H9 (cell line): ENCODE data around the gene ATPAF1. TPM values are rescaled to one million over a fixed set of nuclear protein-coding genes. Genes with fewer than 3 reads are reported as not detected.

Source experiments
- DNase-seq: peaks from one replicate; pipeline ENCODE4 v3.0.0-alpha.2; 2017
- H2AFZ ChIP-seq: one replicate; pipeline ENCODE4 v1.6.1; 2013; ENCODE audit warnings: mild to moderate bottlenecking, low read length, control low read depth, moderate library complexity
- H2AK5ac ChIP-seq: 2 replicates; pipeline ENCODE4 v1.6.1; 2013; ENCODE audit warnings: low read length, control low read depth, mixed read lengths; ENCODE audit not compliant: insufficient read length
- H2BK120ac ChIP-seq: one replicate; pipeline ENCODE4 v1.6.1; 2013; ENCODE audit warnings: low read depth, mild to moderate bottlenecking, low read length, control low read depth, inconsistent platforms; ENCODE audit not compliant: poor library complexity, severe bottlenecking
- H2BK12ac ChIP-seq: 2 replicates; pipeline ENCODE4 v1.6.1; 2013; ENCODE audit warnings: low read length, control low read depth, mixed read lengths, low read depth; ENCODE audit not compliant: insufficient read length
- H2BK15ac ChIP-seq: 2 replicates; pipeline ENCODE4 v1.6.1; 2013; ENCODE audit warnings: low read depth, low read length, control low read depth
- H2BK20ac ChIP-seq: one replicate; pipeline ENCODE4 v1.6.1; 2013; ENCODE audit warnings: low read depth, mild to moderate bottlenecking, low read length, control low read depth, inconsistent platforms; ENCODE audit not compliant: poor library complexity, severe bottlenecking
- H2BK5ac ChIP-seq: 2 replicates; pipeline ENCODE4 v1.6.1; 2013; ENCODE audit warnings: low read length, control low read depth, mixed read lengths; ENCODE audit not compliant: insufficient read length
- H3K14ac ChIP-seq: 2 replicates; pipeline ENCODE4 v1.6.1; 2013; ENCODE audit warnings: low read length, control low read depth; ENCODE audit not compliant: insufficient read depth
- H3K18ac ChIP-seq: 2 replicates; pipeline ENCODE4 v1.6.1; 2013; ENCODE audit warnings: low read depth, mild to moderate bottlenecking, mixed read lengths, low read length, control low read depth; ENCODE audit not compliant: insufficient read length
- H3K23ac ChIP-seq: 2 replicates; pipeline ENCODE4 v1.6.1; 2013; ENCODE audit warnings: low read length, control low read depth, mixed read lengths, low read depth; ENCODE audit not compliant: insufficient read length
- H3K23me2 ChIP-seq: 2 replicates; pipeline ENCODE4 v1.6.1; 2013; ENCODE audit warnings: low read depth, mild to moderate bottlenecking, mixed read lengths, low read length, control low read depth; ENCODE audit not compliant: insufficient read length, poor library complexity, severe bottlenecking
- H3K27ac ChIP-seq: 2 replicates; pipeline ENCODE4 v1.5.1; 2013; ENCODE audit warnings: low read length, control low read depth, mixed read lengths, low read depth; ENCODE audit not compliant: insufficient read length
- H3K27me3 ChIP-seq: 2 replicates; pipeline ENCODE4 v1.6.1; 2013; ENCODE audit warnings: low read length, control low read depth, inconsistent platforms; ENCODE audit not compliant: insufficient read depth
- H3K4ac ChIP-seq: 2 replicates; pipeline ENCODE4 v1.6.1; 2013; ENCODE audit warnings: low read depth, mild to moderate bottlenecking, control low read depth, inconsistent platforms, low read length, moderate library complexity
- H3K4me1 ChIP-seq: 2 replicates; pipeline ENCODE4 v1.6.1; 2013; ENCODE audit warnings: low read length, control low read depth, inconsistent platforms; ENCODE audit not compliant: insufficient read depth
- H3K4me2 ChIP-seq: 2 replicates; pipeline ENCODE4 v1.6.1; 2013; ENCODE audit warnings: low read length, control low read depth, mixed read lengths; ENCODE audit not compliant: insufficient read length, insufficient read depth
- H3K56ac ChIP-seq: 2 replicates; pipeline ENCODE4 v1.6.1; 2013; ENCODE audit warnings: low read depth, mild to moderate bottlenecking, mixed read lengths, low read length, control low read depth; ENCODE audit not compliant: insufficient read length
- H3K79me1 ChIP-seq: 2 replicates; pipeline ENCODE4 v1.6.1; 2013; ENCODE audit warnings: low read depth, mild to moderate bottlenecking, moderate library complexity, low read length, control low read depth, inconsistent platforms; ENCODE audit not compliant: insufficient read depth, poor library complexity, severe bottlenecking
- H3K79me2 ChIP-seq: 2 replicates; pipeline ENCODE4 v1.6.1; 2013; ENCODE audit warnings: low read length, control low read depth, inconsistent platforms; ENCODE audit not compliant: insufficient read depth
- H3K9ac ChIP-seq: 2 replicates; pipeline ENCODE4 v1.6.1; 2013; ENCODE audit warnings: low read length, control low read depth, mixed read lengths; ENCODE audit not compliant: insufficient read length; ENCODE audit errors: extremely low read depth
- H3K9me3 ChIP-seq: one replicate; pipeline ENCODE4 v1.6.1; 2013; ENCODE audit warnings: low read depth, low read length, inconsistent platforms; ENCODE audit not compliant: control insufficient read depth
- H3T11ph ChIP-seq: one replicate; pipeline ENCODE4 v1.6.1; 2013; ENCODE audit warnings: mild to moderate bottlenecking, low read length, control low read depth, inconsistent platforms
- H4K20me1 ChIP-seq: one replicate; pipeline ENCODE4 v1.6.1; 2013; ENCODE audit not compliant: control insufficient read depth, insufficient read length, insufficient read depth
- H4K5ac ChIP-seq: 2 replicates; pipeline ENCODE4 v1.6.1; 2013; ENCODE audit warnings: low read depth, mild to moderate bottlenecking, mixed read lengths, low read length, control low read depth; ENCODE audit not compliant: insufficient read length
- H4K8ac ChIP-seq: replicated peaks from 2 replicates; pipeline ENCODE4 v1.6.1; 2013; ENCODE audit warnings: low read length, control low read depth, mixed read lengths, low read depth; ENCODE audit not compliant: insufficient read length
- H4K91ac ChIP-seq: 2 replicates; pipeline ENCODE4 v1.6.1; 2013; ENCODE audit warnings: low read depth, mild to moderate bottlenecking, moderate library complexity, mixed read lengths, low read length, control low read depth; ENCODE audit not compliant: insufficient read length
- H3K27ac Mint-ChIP-seq, 3 experiments: 2 replicates in 2 of 3; 3 replicates in 1 of 3; pipeline ENCODE4 v1.8.0; 2020 to 2021; ENCODE audit warnings: mixed read lengths in 3 of 3, mild to moderate bottlenecking in 1 of 3, moderate library complexity in 1 of 3
- H3K27me3 Mint-ChIP-seq: 2 replicates; pipeline ENCODE4 v1.8.0; 2021; ENCODE audit warnings: low read depth, mild to moderate bottlenecking, moderate library complexity, mixed read lengths
- H3K36me3 Mint-ChIP-seq, 3 experiments: 2 replicates in 2 of 3; 3 replicates in 1 of 3; pipeline ENCODE4 v1.8.0; 2020 to 2021; ENCODE audit warnings: low read depth in 3 of 3, mixed read lengths in 3 of 3; ENCODE audit not compliant: insufficient read depth in 1 of 3
- H3K4me1 Mint-ChIP-seq, 2 experiments: 2 replicates each; pipeline ENCODE4 v1.8.0; 2020; ENCODE audit warnings: mixed read lengths in 2 of 2
- H3K4me3 Mint-ChIP-seq, 2 experiments: 2 replicates in 1 of 2; 3 replicates in 1 of 2; pipeline ENCODE4 v1.8.0; 2020 to 2021; ENCODE audit warnings: mild to moderate bottlenecking in 2 of 2, mixed read lengths in 2 of 2, moderate library complexity in 1 of 2
- H3K9me3 Mint-ChIP-seq, 2 experiments: 2 replicates in 1 of 2; 3 replicates in 1 of 2; pipeline ENCODE4 v1.8.0; 2020; ENCODE audit warnings: mild to moderate bottlenecking in 2 of 2, mixed read lengths in 2 of 2, moderate library complexity in 1 of 2
- total RNA-seq: library from RNA; stranded (reverse); gene quantifications from 2 replicates; pipeline ENCODE4 v1.2.1, GENCODE V29; 2021
- TF ChIP-seq, protein P1 (sequence below): fragments of 200-600 bp; sonication (generic); conservative IDR thresholded peaks from 3 replicates; pipeline ENCODE4 v1.8.0; 2021; ENCODE audit warnings: antibody characterized with exemption, mild to moderate bottlenecking

ATPAF1 gene
- total RNA-seq, 1 experiment from 2014 or later, result 57.3 TPM

DNA sequence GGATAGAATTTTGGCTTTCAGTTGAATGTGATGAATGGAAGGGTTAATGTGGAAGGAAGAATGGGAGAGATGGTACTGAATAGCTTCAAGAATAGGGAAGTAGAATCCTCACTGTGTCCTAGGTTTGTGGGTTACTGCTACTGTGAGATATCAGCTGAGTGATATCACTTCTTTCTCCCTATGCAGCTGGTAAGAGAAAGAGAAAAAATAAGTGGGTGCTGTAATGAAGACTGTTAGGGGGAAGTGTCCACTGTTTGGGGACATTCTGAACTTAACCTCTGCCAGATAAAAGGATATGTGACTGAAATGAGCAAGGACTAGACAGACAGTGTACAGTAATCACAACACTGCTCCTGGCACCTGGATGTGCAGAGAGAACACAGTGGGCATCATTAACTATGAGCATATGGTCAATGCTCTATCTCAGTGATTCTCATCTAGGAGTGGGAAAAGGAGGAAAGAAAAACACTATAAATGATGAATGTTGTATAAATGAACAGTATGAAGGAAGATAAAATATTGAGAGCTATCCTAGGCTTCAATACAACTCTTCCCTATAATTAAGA is 26.0 kb downstream of the ATPAF1 start:
- TF ChIP-seq, protein P1, sequence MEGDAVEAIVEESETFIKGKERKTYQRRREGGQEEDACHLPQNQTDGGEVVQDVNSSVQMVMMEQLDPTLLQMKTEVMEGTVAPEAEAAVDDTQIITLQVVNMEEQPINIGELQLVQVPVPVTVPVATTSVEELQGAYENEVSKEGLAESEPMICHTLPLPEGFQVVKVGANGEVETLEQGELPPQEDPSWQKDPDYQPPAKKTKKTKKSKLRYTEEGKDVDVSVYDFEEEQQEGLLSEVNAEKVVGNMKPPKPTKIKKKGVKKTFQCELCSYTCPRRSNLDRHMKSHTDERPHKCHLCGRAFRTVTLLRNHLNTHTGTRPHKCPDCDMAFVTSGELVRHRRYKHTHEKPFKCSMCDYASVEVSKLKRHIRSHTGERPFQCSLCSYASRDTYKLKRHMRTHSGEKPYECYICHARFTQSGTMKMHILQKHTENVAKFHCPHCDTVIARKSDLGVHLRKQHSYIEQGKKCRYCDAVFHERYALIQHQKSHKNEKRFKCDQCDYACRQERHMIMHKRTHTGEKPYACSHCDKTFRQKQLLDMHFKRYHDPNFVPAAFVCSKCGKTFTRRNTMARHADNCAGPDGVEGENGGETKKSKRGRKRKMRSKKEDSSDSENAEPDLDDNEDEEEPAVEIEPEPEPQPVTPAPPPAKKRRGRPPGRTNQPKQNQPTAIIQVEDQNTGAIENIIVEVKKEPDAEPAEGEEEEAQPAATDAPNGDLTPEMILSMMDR, result no peak
- no peak overlapping the region for H2BK20ac ChIP-seq
- H2BK15ac ChIP-seq, result no peak overlapping the region
- no peaks in the 10 kb centered on the region for H3K79me2 ChIP-seq
- no peak overlapping the region for H2AFZ ChIP-seq
- no peak overlapping the region for H2BK120ac ChIP-seq
- no peak overlapping the region for H3T11ph ChIP-seq
- no peak overlapping the region for H3K4ac ChIP-seq
- no peak overlapping the region for H3K4me2 ChIP-seq
- Mint-ChIP-seq H3K4me3 (no peak overlapping the region), H3K27me3 (no peaks in the 10 kb centered on the region), H3K36me3 (peaks cover under 1 to 9% (median 5%) of the 10 kb centered on the region in 3 experiments; a peak in 5 of 7 replicates), H3K9me3 (no peaks in the 10 kb centered on the region), H3K27ac (no peak overlapping the region), H3K4me1 (no peaks in the 10 kb centered on the region)
- no peak overlapping the region for H3K56ac ChIP-seq
- H4K8ac ChIP-seq, result no peak overlapping the region
- no peak overlapping the region for H4K5ac ChIP-seq
- H3K27ac ChIP-seq, result no peak overlapping the region
- no peak overlapping the region for H2BK5ac ChIP-seq
- H3K9me3 ChIP-seq, result no peaks in the 10 kb centered on the region
- no peak overlapping the region for H2BK12ac ChIP-seq
- no peaks in the 10 kb centered on the region for H4K20me1 ChIP-seq
- H2AK5ac ChIP-seq, result no peak overlapping the region
- no peaks in the 10 kb centered on the region for H3K27me3 ChIP-seq
- H4K91ac ChIP-seq, result no peak overlapping the region
- H3K4me1 ChIP-seq, result no peaks in the 10 kb centered on the region
- H3K23ac ChIP-seq, result no peak overlapping the region
- DNase-seq, result no peak
- H3K79me1 ChIP-seq, result no peaks in the 10 kb centered on the region
- no peak overlapping the region for H3K9ac ChIP-seq
- no peak overlapping the region for H3K18ac ChIP-seq
- H3K14ac ChIP-seq, result no peak overlapping the region
- no peaks in the 10 kb centered on the region for H3K23me2 ChIP-seq
